Mesenchymal stem cell (in vitro differentiated cells and primary cell): ENCODE data around the gene DDIT3.

ENCODE experiments used
- DNase-seq: peaks from one replicate; pipeline ENCODE4 v3.0.0-alpha.2; 2013
- H2AFZ ChIP-seq: one replicate; pipeline ENCODE4 v1.6.1; 2013; ENCODE audit warnings: low read depth, mild to moderate bottlenecking, control low read depth, inconsistent platforms, low read length, moderate library complexity
- H2AK5ac ChIP-seq: 2 replicates; pipeline ENCODE4 v1.6.1; 2013; ENCODE audit warnings: low read length, moderate library complexity, mild to moderate bottlenecking, inconsistent platforms; ENCODE audit not compliant: severe bottlenecking
- H2BK120ac ChIP-seq: one replicate; pipeline ENCODE4 v1.6.1; 2013; ENCODE audit warnings: low read depth, mild to moderate bottlenecking, inconsistent platforms, low read length, moderate library complexity
- H2BK12ac ChIP-seq, 2 experiments: one replicate each; pipeline ENCODE4 v1.6.1; 2013; ENCODE audit warnings: inconsistent platforms in 2 of 2, low read length in 2 of 2, mild to moderate bottlenecking in 2 of 2, moderate library complexity in 2 of 2, control low read depth in 1 of 2
- H2BK15ac ChIP-seq: one replicate; pipeline ENCODE4 v1.6.1; 2013; ENCODE audit warnings: mild to moderate bottlenecking, low read depth, inconsistent platforms; ENCODE audit not compliant: poor library complexity, severe bottlenecking
- H2BK5ac ChIP-seq: 2 replicates; pipeline ENCODE4 v1.6.1; 2013; ENCODE audit warnings: low read depth, mild to moderate bottlenecking, low read length, control low read depth, inconsistent platforms; ENCODE audit not compliant: poor library complexity, severe bottlenecking
- H3K14ac ChIP-seq, 2 experiments: one replicate each; pipeline ENCODE4 v1.6.1; 2013; ENCODE audit warnings: inconsistent platforms in 2 of 2, low read length in 2 of 2, control low read depth in 1 of 2, mild to moderate bottlenecking in 1 of 2, moderate library complexity in 1 of 2
- H3K18ac ChIP-seq, 2 experiments: one replicate each; pipeline ENCODE4 v1.6.1; 2013; ENCODE audit warnings: inconsistent platforms in 2 of 2, low read length in 2 of 2, control low read depth in 1 of 2, low read depth in 1 of 2, mild to moderate bottlenecking in 1 of 2
- H3K23ac ChIP-seq, 2 experiments: one replicate each; pipeline ENCODE4 v1.6.1; 2013; ENCODE audit warnings: inconsistent platforms in 2 of 2, low read length in 2 of 2, mild to moderate bottlenecking in 2 of 2, moderate library complexity in 2 of 2, control low read depth in 1 of 2
- H3K27ac ChIP-seq: 2 replicates; pipeline ENCODE4 v1.5.1; 2013; ENCODE audit warnings: mild to moderate bottlenecking, moderate library complexity, low read length, control low read depth, inconsistent platforms; ENCODE audit not compliant: poor library complexity, severe bottlenecking
- H3K27me3 ChIP-seq, 2 experiments: 2 replicates each; pipeline versions ENCODE4 v1.6.1 to v1.7.0; 2013; ENCODE audit warnings: low read length in 2 of 2, mild to moderate bottlenecking in 2 of 2, moderate library complexity in 2 of 2, control low read depth in 1 of 2, inconsistent platforms in 1 of 2; ENCODE audit not compliant: control insufficient read depth in 1 of 2, insufficient read depth in 1 of 2
- H3K36me3 ChIP-seq, 2 experiments: 2 replicates each; pipeline versions ENCODE4 v1.6.1 to v1.7.0; 2013; ENCODE audit warnings: low read length in 2 of 2, control low read depth in 1 of 2, inconsistent platforms in 1 of 2, low read depth in 1 of 2, mild to moderate bottlenecking in 1 of 2; ENCODE audit not compliant: insufficient read depth in 2 of 2, control insufficient read depth in 1 of 2
- H3K4ac ChIP-seq, 2 experiments: one replicate each; pipeline ENCODE4 v1.6.1; 2013; ENCODE audit warnings: inconsistent platforms in 2 of 2, low read length in 2 of 2, mild to moderate bottlenecking in 2 of 2, moderate library complexity in 2 of 2, control low read depth in 1 of 2, low read depth in 1 of 2
- H3K4me1 ChIP-seq: 2 replicates; pipeline ENCODE4 v1.6.1; 2013; ENCODE audit warnings: low read depth, low read length, control low read depth; ENCODE audit not compliant: control insufficient read depth, insufficient read depth
- H3K4me2 ChIP-seq: 2 replicates; pipeline ENCODE4 v1.6.1; 2013; ENCODE audit warnings: low read length, mild to moderate bottlenecking, inconsistent platforms; ENCODE audit not compliant: poor library complexity, severe bottlenecking
- H3K4me3 ChIP-seq, 2 experiments: 2 replicates each; pipeline versions ENCODE4 v1.5.1 to v1.7.0; 2013; ENCODE audit warnings: low read length in 2 of 2, mild to moderate bottlenecking in 2 of 2, control low read depth in 1 of 2, low read depth in 1 of 2; ENCODE audit not compliant: insufficient read depth in 1 of 2
- H3K79me1 ChIP-seq: replicated peaks from 2 replicates; pipeline ENCODE4 v1.6.1; 2013; ENCODE audit warnings: mild to moderate bottlenecking, control low read depth, low read length, inconsistent platforms; ENCODE audit not compliant: poor library complexity, severe bottlenecking
- H3K9ac ChIP-seq: 2 replicates; pipeline ENCODE4 v1.7.0; 2013; ENCODE audit warnings: mild to moderate bottlenecking, low read length, moderate library complexity
- H3K9me3 ChIP-seq: 2 replicates; pipeline ENCODE4 v1.7.0; 2013; ENCODE audit warnings: mild to moderate bottlenecking, low read length; ENCODE audit not compliant: control insufficient read depth
- H4K8ac ChIP-seq: one replicate; pipeline ENCODE4 v1.6.1; 2013; ENCODE audit warnings: inconsistent platforms, mild to moderate bottlenecking, low read length, moderate library complexity
- H4K91ac ChIP-seq: one replicate; pipeline ENCODE4 v1.6.1; 2013; ENCODE audit warnings: mild to moderate bottlenecking, low read length, inconsistent platforms
- WGBS: methylation state at CpG from one replicate; pipeline ENCODE4 v1.1.7; 2013; ENCODE audit warnings: mixed read lengths; 5-methylcytosine and 5-hydroxymethylcytosine counted together

The DDIT3 gene

DNA sequence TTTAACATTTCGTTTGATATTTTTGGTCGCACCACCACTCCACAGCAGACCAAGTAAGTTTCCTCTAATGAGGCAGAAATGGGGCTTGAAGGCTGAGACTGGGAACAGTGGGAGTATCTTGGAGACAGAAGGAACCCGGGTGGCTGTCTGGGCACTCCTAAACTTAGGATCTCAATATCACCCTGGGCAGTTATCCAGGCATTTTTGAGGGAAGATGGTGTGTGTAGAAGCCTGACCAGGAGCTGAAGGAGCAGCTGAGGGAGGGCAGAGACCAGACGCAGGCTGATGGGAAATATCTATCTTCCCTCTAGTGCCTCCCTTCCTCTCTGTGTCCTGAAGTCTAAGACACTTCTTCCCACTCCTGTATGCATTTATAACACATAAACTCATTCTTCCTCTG is 21.7 kb downstream of the DDIT3 start:
- H3K23ac ChIP-seq, result no peak overlapping the region
- no peak overlapping the region for H3K4ac ChIP-seq
- no peak for DNase-seq
- no peak overlapping the region for H3K14ac ChIP-seq
- H2BK120ac ChIP-seq, result no peak overlapping the region
- H2BK15ac ChIP-seq, result no peak overlapping the region
- no peak overlapping the region for H3K18ac ChIP-seq
- H2AFZ ChIP-seq, result no peak overlapping the region
- H2BK5ac ChIP-seq, result no peak overlapping the region
- H3K9me3 ChIP-seq, result no peaks in the 10 kb centered on the region
- H3K4me2 ChIP-seq, result no peak overlapping the region
- peaks cover 29% of the 10 kb centered on the region for H3K79me1 ChIP-seq
- H2BK12ac ChIP-seq, result no peak overlapping the region
- H3K9ac ChIP-seq, result no peak overlapping the region
- no peaks in the 10 kb centered on the region for H3K27me3 ChIP-seq
- H3K4me1 ChIP-seq, result no peaks in the 10 kb centered on the region
- H4K91ac ChIP-seq, result no peak overlapping the region
- H2AK5ac ChIP-seq, result no peak overlapping the region
- no peak overlapping the region for H3K4me3 ChIP-seq
- 90% methylated on average over 2 of the region's 4 CpGs for WGBS
- H3K36me3 ChIP-seq, result peaks cover 67 to 72% of the 10 kb centered on the region in 2 experiments
- H3K27ac ChIP-seq, result no peak overlapping the region
- H4K8ac ChIP-seq, result no peak overlapping the region

- no peak overlapping the region for H2AFZ ChIP-seq
- H3K36me3 ChIP-seq, result peaks cover 65 to 68% of the 10 kb centered on the region in 2 experiments
- H2BK12ac ChIP-seq, result no peak overlapping the region
- H3K4me2 ChIP-seq, result no peak overlapping the region
- DNase-seq, result no peak
- H2BK5ac ChIP-seq, result no peak overlapping the region
- H3K27ac ChIP-seq, result no peak overlapping the region
- no peak overlapping the region for H3K14ac ChIP-seq
- H3K27me3 ChIP-seq, result no peaks in the 10 kb centered on the region
- H3K4ac ChIP-seq, result no peak overlapping the region
- H2BK15ac ChIP-seq, result no peak overlapping the region
- H3K23ac ChIP-seq, result no peak overlapping the region
- H3K18ac ChIP-seq, result no peak overlapping the region
- H2AK5ac ChIP-seq, result no peak overlapping the region
- no peak overlapping the region for H2BK120ac ChIP-seq
- H3K4me1 ChIP-seq, result no peaks in the 10 kb centered on the region
- H3K4me3 ChIP-seq, result no peak overlapping the region
- H4K91ac ChIP-seq, result no peak overlapping the region
- WGBS, result 84% methylated on average over 9 of the region's 9 CpGs
- no peak overlapping the region for H3K9ac ChIP-seq
- no peak overlapping the region for H4K8ac ChIP-seq
- peaks cover 29% of the 10 kb centered on the region for H3K79me1 ChIP-seq
- no peaks in the 10 kb centered on the region for H3K9me3 ChIP-seq
Measured at GRCh38 chr12:57498132-57498502, 22.2 kb downstream of the DDIT3 start.

- Histone ChIP-seq H3K4me2 (no peak overlapping the region), H2BK5ac (no peak overlapping the region), H3K27ac (no peak overlapping the region), H2BK120ac (no peak overlapping the region), H3K4me1 (no peaks in the 10 kb centered on the region), H3K18ac (no peak overlapping the region), H3K14ac (no peak overlapping the region), H3K9ac (no peak overlapping the region), H2BK12ac (no peak overlapping the region), H3K36me3 (peaks cover 66 to 67% of the 10 kb centered on the region in 2 experiments), H3K27me3 (no peaks in the 10 kb centered on the region), H3K4me3 (no peak overlapping the region), H2AK5ac (no peak overlapping the region), H4K8ac (no peak overlapping the region), H3K79me1 (peaks cover 32% of the 10 kb centered on the region), H3K23ac (no peak overlapping the region), H4K91ac (no peak overlapping the region), H2BK15ac (no peak overlapping the region), H2AFZ (no peak overlapping the region), H3K4ac (no peak overlapping the region), H3K9me3 (no peaks in the 10 kb centered on the region)
- DNase-seq, result no peak
- WGBS, result 96% methylated on average over 12 of the region's 12 CpGs
Measured at GRCh38 chr12:57497223-57498131, 22.8 kb downstream of the DDIT3 start.

- H2BK120ac ChIP-seq, result no peak overlapping the region
- H3K4me2 ChIP-seq, result no peak overlapping the region
- no peak overlapping the region for H2AFZ ChIP-seq
- H4K91ac ChIP-seq, result no peak overlapping the region
- H3K27ac ChIP-seq, result no peak overlapping the region
- H3K4ac ChIP-seq, result no peak overlapping the region
- no peak for DNase-seq
- no peak overlapping the region for H3K18ac ChIP-seq
- H3K27me3 ChIP-seq, result no peaks in the 10 kb centered on the region
- no peaks in the 10 kb centered on the region for H3K4me1 ChIP-seq
- peaks cover 64 to 65% of the 10 kb centered on the region in 2 experiments for H3K36me3 ChIP-seq
- no peak overlapping the region for H3K9ac ChIP-seq
- H3K9me3 ChIP-seq, result no peaks in the 10 kb centered on the region
- H2BK5ac ChIP-seq, result no peak overlapping the region
- no peak overlapping the region for H3K4me3 ChIP-seq
- H3K79me1 ChIP-seq, result peaks cover 30% of the 10 kb centered on the region
- no peak overlapping the region for H3K23ac ChIP-seq
- no peak overlapping the region for H2BK12ac ChIP-seq
- no peak overlapping the region for H2BK15ac ChIP-seq
- H2AK5ac ChIP-seq, result no peak overlapping the region
- no peak overlapping the region for H3K14ac ChIP-seq
- H4K8ac ChIP-seq, result no peak overlapping the region
Measured at GRCh38 chr12:57496822-57497221, 23.5 kb downstream of the DDIT3 start.
